ENCODE results near the gene YBX3.

Gene YBX3

GRCh38 chr12:10669533-10669932, 53.6 kb downstream of the YBX3 start:
- no peak overlapping the region for H3K4me3 ChIP-seq (ENCODE audit: low read length)
- no peak for TF ChIP-seq ZNF274 (IDR thresholded peaks at IDR 0.05; ENCODE audit: low read depth, low read length)

DNA sequence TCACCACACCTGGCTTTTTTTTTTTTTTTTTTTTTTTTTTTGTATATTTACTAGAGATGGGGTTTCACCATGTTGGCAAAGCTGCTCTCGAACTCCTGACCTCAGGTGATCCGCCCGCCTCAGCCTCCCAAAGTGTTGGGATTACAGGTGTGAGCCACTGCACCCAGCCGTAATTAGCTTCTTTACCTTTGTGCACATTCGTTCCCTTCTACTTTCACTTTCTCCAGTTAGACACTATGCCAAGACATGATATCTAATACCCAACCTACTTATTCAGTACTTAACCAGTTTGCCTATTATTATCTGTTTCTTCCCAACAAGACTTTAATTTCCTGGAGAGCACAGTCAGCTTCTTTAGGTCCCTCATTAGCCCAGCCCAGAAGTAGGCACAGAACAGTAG, 54.6 kb downstream of the YBX3 start:
- TF ChIP-seq ZNF274 (IDR thresholded peaks at IDR 0.05; ENCODE audit: low read depth, low read length), result no peak
- peak overlapping the region; percentile 16; the same call in 1 of the 2 replicates for H3K4me3 ChIP-seq (ENCODE audit: low read length)

- no peak overlapping the region for H3K4me3 ChIP-seq (ENCODE audit: low read length)
- TF ChIP-seq ZNF274 (IDR thresholded peaks at IDR 0.05; ENCODE audit: low read depth, low read length), result no peak
These were observed 55.5 kb downstream of the YBX3 start for GRCh38 chr12:10667581-10667980.

DNA sequence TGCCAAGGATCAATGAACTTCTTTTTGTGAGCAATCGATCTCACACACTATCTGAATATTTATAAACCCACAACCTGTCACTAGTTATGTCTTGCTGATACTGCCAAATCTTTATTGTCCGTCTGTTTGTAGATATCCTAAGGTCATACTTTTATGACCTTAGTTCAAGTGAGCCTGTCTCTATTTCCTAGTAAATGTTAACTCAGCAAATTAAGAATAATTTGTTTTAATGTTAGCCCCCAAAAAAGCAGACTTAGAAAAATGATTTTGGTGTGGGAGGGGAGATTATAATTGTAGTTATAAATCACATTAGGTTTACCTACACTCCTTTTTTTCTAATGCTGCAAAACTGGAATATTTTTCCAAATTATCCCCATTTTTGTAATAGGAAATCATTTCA, 58.6 kb downstream of the YBX3 start:
- no peak overlapping the region for H3K4me3 ChIP-seq (ENCODE audit: low read length)
- no peak for TF ChIP-seq ZNF274 (IDR thresholded peaks at IDR 0.05; ENCODE audit: low read depth, low read length)

- no peak overlapping the region for H3K4me3 ChIP-seq (ENCODE audit: low read length)
These were observed 59.3 kb downstream of the YBX3 start for GRCh38 chr12:10663869-10664268.

GRCh38 chr12:10661338-10661737, 61.8 kb downstream of the YBX3 start:
- TF ChIP-seq ZNF274 (IDR thresholded peaks at IDR 0.05; ENCODE audit: low read depth, low read length), result no peak
- no peak overlapping the region for H3K4me3 ChIP-seq (ENCODE audit: low read length)

More at GRCh38 chr12:10663869-10664268, 59.3 kb downstream of the YBX3 start:
- no peak for TF ChIP-seq ZNF274 (IDR thresholded peaks at IDR 0.05; ENCODE audit: low read depth, low read length)

GRCh38 chr12:10654003-10654402, 69.1 kb downstream of the YBX3 start:
- H3K4me3 ChIP-seq (ENCODE audit: low read length), result no peak overlapping the region
- TF ChIP-seq ZNF274 (IDR thresholded peaks at IDR 0.05; ENCODE audit: low read depth, low read length), result no peak

DNA sequence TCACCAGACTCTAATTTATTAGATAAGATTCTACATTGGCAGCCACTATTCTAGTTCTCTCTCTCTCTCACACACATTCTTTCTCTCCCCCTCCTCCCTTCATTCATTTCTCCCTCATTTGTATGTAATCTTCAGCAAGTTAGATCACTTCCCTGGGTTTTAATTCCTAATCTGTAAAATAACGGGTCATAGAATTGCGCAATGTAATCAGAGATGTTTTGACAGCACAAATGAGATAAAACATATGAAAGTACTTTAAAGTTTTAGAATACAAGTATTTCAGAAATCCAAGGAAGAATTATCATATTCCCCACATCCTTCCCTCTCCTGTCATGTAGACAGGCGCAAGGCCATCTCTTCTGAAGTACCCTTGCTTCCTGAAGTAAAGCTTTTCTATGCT, 70.9 kb downstream of the YBX3 start:
- TF ChIP-seq ZNF274 (IDR thresholded peaks at IDR 0.05; ENCODE audit: low read depth, low read length), result no peak
- H3K4me3 ChIP-seq (ENCODE audit: low read length), result no peak overlapping the region
